Eye (tissue), 1 donor: Measurements from ENCODE around the gene FBLN1.
"Not testable (repeated sequence)": the region's sequence is repeated elsewhere in the genome, so short reads cannot be mapped to it uniquely, and the experiment has no call there.

Experiments used
- DNase-seq: peaks from one replicate; pipeline ENCODE4 v3.0.0-alpha.2; 2015

Gene FBLN1

GRCh38 chr22:45586651-45587405, 84.1 kb downstream of the FBLN1 start:
- DNase-seq: no peak

GRCh38 chr22:45587638-45588505, 85.2 kb downstream of the FBLN1 start:
- DNase-seq: no peak

DNA sequence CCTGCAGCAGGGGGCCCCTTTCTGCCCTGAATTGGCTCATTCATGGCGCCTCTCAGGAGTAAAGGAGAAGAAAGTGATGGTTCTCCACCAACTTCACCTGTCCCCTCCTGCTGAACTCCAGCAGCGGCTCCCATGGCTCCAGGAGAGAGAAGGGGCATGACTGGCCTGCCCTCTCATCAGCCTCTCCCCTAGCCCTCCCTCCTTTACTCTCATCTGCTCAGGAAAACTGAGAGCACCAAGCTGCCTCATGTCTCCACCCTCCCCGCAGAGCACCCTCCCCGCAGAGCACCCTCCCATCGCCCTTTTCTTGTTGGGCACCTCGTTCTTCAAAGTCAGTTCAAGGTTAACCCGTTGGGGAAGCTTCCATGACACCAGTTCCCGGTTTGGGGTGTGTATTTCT, 86.9 kb downstream of the FBLN1 start:
- DNase-seq: no peak

- no peak for DNase-seq
Measured at GRCh38 chr22:45590262-45590661, 87.6 kb downstream of the FBLN1 start.

- not testable (repeated sequence) for DNase-seq
Measured at GRCh38 chr22:45591633-45592213, 89.0 kb downstream of the FBLN1 start.

DNA sequence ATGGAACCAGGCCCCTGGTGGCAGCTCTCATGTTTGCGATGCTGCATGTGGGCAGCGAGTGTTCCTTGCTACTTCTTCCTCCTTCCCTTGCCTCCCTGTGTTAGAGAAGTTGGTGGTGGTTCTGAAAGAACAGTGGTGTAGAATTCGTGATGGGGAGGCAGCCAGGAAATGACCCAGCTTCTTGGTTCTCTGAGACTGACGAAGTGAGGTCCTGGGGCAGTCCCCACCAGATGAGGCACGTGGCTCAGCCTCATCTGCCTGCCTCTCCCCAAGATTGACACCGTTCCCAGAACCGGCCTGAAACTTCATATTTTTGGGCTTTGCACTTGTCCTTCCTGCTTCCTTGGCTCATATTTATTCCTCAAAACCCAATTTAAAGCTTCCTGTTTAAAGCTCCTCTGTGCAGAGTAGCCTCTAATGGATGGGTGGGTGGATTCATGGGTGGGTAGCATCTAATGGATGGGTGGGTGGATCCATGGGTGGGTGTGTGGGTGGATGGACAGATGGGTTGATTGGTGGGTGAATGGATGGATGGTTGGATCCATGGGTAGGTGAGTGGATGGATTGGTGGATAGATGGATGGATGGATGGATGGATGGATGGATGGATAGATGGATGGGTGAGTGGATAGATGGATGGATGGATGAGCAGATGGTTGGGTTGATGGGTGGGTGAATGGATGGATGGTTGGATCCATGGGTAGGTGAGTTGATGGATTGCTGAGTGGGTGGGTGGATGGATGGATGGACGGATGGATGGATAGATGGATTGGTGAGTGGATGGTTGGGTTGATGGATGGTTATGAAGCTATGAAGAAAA, 91.6 kb downstream of the FBLN1 start:
- no peak for DNase-seq

DNA sequence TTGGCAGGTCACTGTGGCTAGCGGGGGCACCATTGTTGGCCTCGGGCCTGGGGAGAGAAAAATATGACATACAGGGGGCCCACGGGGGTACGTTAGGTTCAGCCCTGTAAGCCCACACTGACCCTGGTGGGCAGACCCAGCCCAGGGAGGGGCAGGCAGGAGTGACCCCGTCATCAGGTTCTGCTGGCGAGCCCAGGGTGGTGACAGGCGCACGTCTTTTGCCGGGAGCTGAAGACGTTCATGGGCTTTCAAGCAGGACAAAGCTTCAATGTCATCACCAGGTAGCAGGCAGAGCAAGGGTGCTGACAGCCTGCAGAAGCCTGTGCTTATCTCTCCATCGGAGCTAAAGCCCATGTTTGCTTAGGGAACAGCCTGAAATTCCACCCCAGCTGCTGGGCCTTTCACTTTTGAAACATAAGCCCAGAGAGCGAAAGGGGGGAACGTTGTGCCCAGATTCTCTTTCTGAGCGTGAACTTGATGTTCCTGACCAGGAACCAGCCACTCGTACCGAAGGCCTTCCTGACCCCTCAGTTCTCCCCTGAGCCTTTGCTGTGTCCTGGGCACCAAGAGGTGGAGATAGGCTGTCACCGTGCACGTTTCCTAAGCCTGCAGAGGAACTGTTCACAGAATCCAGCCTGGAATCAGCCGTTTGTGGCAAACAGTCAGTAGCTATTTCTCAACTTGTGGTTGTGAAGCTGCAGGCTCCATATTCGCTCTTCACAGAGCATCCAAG, 94.9 kb downstream of the FBLN1 start:
- DNase-seq: no peak

DNA sequence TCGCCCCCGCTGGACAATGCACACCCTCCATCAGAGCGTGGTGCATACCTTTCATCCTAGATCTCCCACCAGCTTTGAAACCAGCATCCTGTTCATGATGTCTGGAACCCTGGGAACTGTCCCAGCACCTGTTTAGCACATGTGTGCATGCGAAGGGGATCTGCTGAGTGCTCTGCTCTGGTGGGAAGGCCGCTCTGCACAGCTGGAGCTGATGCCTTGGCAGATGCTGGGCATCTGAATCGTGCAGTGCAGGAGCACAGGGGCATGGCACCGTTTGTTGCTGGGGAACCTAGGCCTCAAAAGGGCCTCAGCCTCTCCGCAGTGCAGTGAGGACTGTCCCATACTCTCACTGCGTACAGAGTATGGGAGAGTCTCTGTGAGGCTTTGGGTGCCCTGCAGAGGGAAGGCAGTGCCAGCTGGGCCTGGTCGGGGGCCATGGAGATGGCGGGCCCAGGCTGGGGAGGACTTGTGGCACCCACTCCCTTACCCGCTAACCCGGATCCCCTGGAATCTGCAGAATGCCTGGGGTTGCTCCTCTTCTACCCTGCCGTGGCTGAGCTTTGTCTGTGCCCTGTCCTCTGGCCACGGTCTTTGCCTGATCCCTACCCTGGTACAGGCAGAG, 96.0 kb downstream of the FBLN1 start:
- DNase-seq: no peak

DNA sequence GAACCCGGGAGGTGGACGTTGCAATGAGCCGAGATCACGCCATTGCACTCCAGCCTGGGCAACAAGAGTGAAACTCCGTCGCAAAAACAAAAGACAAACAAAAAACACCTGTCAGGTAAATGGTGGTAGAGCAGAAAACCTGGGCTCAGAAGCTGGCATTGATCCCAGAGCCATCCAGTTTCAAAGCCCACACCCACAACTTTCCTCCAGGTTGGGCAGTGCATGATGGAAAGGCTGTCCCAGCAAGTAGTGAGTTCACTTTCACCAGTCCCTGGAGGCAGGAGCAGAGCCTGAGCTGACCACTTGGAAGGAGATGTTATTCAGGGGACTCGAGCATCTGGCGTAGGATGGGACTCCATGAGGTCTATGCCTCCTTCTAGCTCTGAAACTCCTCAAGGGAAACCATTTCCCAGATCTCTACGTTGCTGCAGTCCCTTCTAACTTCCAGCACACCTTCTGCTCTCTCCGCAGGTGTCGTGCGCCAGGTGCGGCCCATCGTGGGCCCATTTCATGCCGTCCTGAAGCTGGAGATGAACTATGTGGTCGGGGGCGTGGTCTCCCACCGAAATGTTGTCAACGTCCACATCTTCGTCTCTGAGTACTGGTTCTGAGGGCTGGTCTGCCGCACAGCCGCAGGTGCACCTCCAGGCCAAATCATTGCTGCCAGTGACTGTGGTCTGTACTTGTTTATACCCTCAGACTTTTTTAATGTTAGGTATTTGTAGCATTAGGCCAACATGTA, 97.3 kb downstream of the FBLN1 start:
- no peak for DNase-seq

DNA sequence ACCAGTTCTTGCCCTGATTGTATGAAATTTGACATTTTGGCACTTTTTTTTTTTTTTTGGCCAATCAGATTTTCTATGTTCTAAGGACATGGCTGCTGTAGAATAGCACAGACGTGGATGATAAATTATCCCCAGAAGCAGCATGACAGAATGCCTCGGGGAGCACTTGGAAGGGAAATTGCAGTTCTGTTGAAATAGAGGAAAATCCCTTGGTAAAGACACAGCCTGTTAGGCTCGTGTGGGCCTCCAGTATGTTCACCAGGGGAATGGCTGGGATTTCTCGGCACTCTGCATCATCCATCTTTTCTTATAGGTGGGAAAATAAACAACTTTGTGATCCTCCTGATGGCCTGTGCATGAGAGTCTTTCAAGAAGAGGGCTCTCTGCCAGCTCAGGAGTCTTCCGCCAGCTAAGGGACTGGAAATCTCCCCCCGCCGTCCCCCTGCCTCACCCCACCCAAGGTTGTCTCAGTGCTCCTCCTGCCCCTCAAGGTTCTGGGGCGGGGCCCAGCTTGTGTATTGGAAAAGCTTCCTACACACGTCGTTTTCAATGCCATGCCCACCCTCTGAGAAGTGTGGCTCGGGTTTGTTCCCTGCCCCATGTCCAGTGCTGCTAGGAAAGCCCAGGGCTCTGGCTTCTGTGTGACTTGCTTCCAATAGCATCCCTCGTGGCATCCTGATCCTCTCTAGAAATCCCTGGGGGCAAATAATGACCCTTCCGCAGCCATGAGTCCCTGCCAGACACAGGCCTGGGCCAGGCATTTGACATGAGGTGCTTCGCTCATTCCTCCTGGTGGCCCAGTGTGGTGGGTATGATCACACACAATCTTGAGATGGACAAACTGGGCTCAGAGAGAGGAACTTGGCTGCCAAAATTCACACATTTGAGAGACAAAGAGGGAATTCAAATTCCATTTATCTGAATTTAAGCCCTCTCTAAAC, 98.4 kb downstream of the FBLN1 start:
- DNase-seq: no peak

- no peak for DNase-seq
Measured at GRCh38 chr22:45602004-45602733, 99.5 kb downstream of the FBLN1 start.

DNA sequence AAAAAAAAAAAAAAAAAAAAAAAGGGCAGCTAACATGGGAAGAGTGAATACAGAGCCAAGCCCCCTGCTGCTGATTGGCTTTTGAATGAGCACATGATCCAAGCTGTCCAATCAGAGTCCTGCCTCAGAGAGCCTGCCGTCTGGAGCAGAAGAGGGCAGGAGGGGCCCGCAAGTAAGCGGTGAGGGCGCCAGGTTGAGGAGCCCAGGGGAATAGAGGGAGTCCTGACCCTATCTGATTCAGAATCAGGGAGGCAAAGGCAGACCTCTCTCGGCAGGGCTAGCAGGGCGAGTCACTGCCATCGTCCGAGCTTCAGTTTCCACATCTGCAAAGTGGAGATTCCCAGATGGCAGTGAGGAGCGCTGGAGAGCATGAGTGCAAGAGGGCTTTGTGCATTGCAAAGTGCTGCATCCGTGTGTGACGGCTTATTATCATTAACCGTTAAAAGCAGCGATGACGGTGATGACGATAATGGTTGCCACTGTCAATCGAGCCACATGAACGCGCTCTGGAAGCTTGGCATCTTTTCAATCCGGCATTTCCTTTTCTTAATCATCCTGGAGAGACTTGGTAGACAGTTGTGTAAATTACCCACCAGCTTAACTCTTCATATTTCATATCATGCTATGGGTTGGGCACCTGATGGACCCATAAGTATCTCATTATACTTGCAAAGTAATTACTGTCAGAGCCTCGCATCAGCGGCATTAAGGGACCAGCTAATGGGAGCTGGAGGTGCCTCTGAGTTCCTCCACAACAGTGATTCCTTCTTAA, 100.3 kb downstream of the FBLN1 start:
- no peak for DNase-seq

- DNase-seq: no peak
Measured at GRCh38 chr22:45603619-45604018, 100.9 kb downstream of the FBLN1 start.

DNA sequence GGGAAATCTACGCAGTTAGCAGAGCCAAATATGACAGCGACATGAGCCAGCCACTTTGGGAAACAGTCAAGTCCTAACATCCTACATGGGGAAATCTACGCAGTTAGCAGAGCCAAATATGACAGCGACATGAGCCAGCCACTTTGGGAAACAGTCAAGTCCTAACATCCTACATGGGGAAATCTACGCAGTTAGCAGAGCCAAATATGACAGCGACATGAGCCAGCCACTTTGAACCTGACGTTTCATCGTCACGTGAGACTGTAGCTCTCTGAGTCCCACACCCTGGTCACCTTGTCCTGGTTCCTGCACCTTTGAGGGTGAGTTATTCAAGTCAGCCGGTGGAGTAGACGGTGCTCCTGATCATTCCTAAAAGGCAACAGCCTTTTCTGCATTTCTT, 105.4 kb downstream of the FBLN1 start:
- not testable (repeated sequence) for DNase-seq

GRCh38 chr22:45608763-45609180, 106.1 kb downstream of the FBLN1 start:
- DNase-seq: no peak

DNA sequence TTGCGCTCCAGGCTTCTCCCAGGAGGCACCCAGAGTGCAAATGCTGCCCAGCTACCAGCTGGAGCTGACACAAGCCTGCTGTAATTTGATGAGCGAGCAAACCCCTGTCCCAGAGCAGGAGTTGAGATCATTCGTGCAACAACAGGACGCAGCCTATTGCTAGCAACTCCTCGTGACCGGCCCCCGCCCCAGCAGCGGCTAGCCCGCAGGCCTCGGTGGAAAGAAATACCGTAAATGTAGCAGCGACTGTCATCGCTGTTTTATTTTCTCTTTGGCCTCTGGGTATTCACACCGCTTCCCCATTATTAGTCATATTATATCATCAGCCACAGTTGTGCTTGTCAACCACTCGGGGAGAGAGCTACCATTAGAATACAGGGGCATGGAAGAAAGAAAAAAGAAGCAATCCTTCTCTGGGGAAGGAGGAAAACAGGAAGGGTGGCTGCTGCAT, 109.8 kb downstream of the FBLN1 start:
- peak; percentile 68 for DNase-seq

GRCh38 chr22:45612940-45613339, 110.3 kb downstream of the FBLN1 start:
- peak; percentile 47 for DNase-seq

DNA sequence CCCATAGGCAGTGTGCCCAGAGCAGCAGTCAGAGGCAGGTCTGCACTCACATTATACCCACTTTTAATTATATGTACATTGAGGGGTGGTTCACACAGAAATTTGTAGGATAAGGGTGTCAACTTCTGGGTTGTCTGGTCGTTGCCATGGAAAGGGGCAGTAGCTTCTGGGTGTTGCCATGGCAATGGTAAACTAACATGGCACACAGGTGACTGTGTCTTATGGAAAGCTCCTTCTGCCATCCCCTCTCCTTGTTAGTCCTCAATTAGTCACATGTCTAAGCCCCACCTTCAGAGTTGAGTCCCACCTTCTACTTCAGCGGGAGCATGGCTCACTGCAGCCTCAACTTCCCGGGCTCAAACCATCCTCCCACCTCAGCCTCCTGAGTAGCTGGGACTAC, 112.7 kb downstream of the FBLN1 start:
- no peak for DNase-seq
